Subcutaneous abdominal adipose tissue (tissue), 5 donors: Measurements from ENCODE around the gene ZNF365.
"Not testable (repeated sequence)": the region's sequence is repeated elsewhere in the genome, so short reads cannot be mapped to it uniquely, and the experiment has no call there.

Experiments
- H3K27ac ChIP-seq: one replicate; pipeline ENCODE4 v1.7.0; 2013; ENCODE audit warnings: low read depth, mild to moderate bottlenecking, inconsistent platforms, low read length, moderate library complexity
- H3K27me3 ChIP-seq, 5 donors: one replicate each; pipeline ENCODE4 v1.7.0; 2013; ENCODE audit warnings: low read length in 5 of 5, inconsistent platforms in 1 of 5; ENCODE audit not compliant: control insufficient read depth in 5 of 5, insufficient read depth in 4 of 5
- H3K36me3 ChIP-seq, 5 donors: one replicate each; pipeline ENCODE4 v1.7.0; 2013; ENCODE audit warnings: low read length in 5 of 5; ENCODE audit not compliant: control insufficient read depth in 5 of 5, insufficient read depth in 5 of 5
- H3K4me1 ChIP-seq, 5 donors: one replicate each; pipeline ENCODE4 v1.7.0; 2013; ENCODE audit warnings: low read length in 5 of 5, mild to moderate bottlenecking in 3 of 5, moderate library complexity in 1 of 5; ENCODE audit not compliant: control insufficient read depth in 5 of 5, insufficient read depth in 5 of 5
- H3K4me3 ChIP-seq, 5 donors: one replicate each; pipeline ENCODE4 v1.7.0; 2013; ENCODE audit warnings: low read length in 5 of 5, low read depth in 1 of 5
- H3K9ac ChIP-seq, 5 donors: one replicate each; pipeline ENCODE4 v1.7.0; 2013; ENCODE audit warnings: low read length in 5 of 5, mild to moderate bottlenecking in 4 of 5, moderate library complexity in 3 of 5
- H3K9me3 ChIP-seq, 5 donors: one replicate each; pipeline ENCODE4 v1.7.0; 2013; ENCODE audit warnings: low read length in 5 of 5; ENCODE audit not compliant: control insufficient read depth in 5 of 5
- donor health status: healthy.
- donor health status: healthy.
- donor health status: healthy.
- donor health status: healthy.
- donor health status: healthy.

Gene ZNF365

GRCh38 chr10:62386356-62387320 is 12.5 kb downstream of the ZNF365 start:
- Histone ChIP-seq H3K4me3 (no peak overlapping the region), H3K27ac (no peak overlapping the region), H3K9me3 (no peaks in the 10 kb centered on the region), H3K27me3 (no peaks in the 10 kb centered on the region), H3K36me3 (no peaks in the 10 kb centered on the region), H3K4me1 (no peaks in the 10 kb centered on the region), H3K9ac (no peak overlapping the region)

- no peak overlapping the region for H3K27ac ChIP-seq
- H3K27me3 ChIP-seq = no peaks in the 10 kb centered on the region
- no peak overlapping the region for H3K9ac ChIP-seq
Measured at GRCh38 chr10:62388328-62388727, 14.2 kb downstream of the ZNF365 start.

DNA sequence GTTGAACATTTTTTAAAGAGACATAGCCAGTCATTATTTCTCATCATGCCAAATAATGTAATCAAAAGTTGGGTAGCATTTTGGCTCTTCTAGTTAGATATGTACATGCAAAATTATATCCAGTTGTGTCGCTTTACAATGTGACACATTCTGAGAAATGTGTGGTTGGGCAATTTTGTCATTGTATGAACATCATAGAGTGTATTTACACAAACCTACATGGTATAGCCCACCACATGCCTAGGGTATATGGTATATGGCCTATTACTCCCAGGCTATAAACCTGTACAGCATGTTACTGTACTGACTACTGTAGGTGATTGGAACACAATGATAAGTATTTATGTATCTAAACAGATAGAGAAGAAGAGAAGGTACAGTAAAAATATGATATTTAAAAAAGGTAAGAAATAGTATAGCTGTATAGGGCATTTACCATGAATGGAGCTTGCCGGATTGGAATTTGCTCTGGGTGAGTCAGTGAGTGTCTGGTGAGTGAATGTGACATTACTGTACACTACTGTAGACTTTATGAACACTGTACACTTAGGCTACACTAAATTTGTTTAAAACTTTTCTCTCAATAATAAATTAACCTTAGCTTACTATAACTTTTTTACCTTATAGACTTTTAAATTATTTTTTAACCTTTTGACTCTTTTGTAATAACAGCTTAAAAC is 16.5 kb downstream of the ZNF365 start:
- H3K9ac ChIP-seq = no peak overlapping the region
- H3K36me3 ChIP-seq = no peaks in the 10 kb centered on the region
- no peak overlapping the region for H3K4me3 ChIP-seq
- H3K4me1 ChIP-seq = no peaks in the 10 kb centered on the region
- H3K27ac ChIP-seq = no peak overlapping the region
- H3K27me3 ChIP-seq = no peaks in the 10 kb centered on the region
- H3K9me3 ChIP-seq = no peaks in the 10 kb centered on the region

More at GRCh38 chr10:62388328-62388727, 14.2 kb downstream of the ZNF365 start:
- H3K4me3 ChIP-seq = no peak overlapping the region
- H3K4me1 ChIP-seq = no peaks in the 10 kb centered on the region
- no peaks in the 10 kb centered on the region for H3K9me3 ChIP-seq
- no peaks in the 10 kb centered on the region for H3K36me3 ChIP-seq

- Histone ChIP-seq H3K36me3 (no peaks in the 10 kb centered on the region), H3K4me1 (no peaks in the 10 kb centered on the region), H3K27me3 (no peaks in the 10 kb centered on the region), H3K4me3 (no peak overlapping the region), H3K27ac (no peak overlapping the region), H3K9me3 (no peaks in the 10 kb centered on the region), H3K9ac (no peak overlapping the region)
Measured at GRCh38 chr10:62393237-62393636, 19.1 kb downstream of the ZNF365 start.

DNA sequence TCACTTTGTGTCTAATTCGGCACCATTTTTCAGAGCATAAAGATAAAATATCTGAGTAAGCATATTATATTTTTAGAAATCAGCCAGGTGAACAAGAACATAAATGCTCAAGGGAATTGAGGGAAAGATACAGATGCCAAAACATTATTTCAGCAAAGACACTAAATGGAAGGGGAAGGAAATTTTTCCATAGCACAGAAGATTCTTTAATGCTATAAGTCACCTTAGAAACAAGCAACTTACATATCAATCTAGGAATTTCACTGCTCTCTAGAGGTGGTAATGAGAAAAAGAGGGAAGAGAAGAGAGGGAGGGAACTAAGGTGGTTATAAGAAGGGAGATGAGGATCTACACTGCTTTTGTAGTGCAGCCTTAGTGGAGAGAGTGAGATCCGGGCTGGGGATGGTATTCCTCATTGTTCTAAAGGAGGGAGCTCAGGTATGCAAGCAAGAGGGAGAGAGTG is 20.4 kb downstream of the ZNF365 start:
- Histone ChIP-seq H3K9ac (no peak overlapping the region), H3K27me3 (no peaks in the 10 kb centered on the region), H3K36me3 (no peaks in the 10 kb centered on the region), H3K4me3 (no peak overlapping the region), H3K4me1 (no peaks in the 10 kb centered on the region), H3K9me3 (no peaks in the 10 kb centered on the region), H3K27ac (no peak overlapping the region)

GRCh38 chr10:62395892-62396291 is 21.7 kb downstream of the ZNF365 start:
- no peak overlapping the region for H3K27ac ChIP-seq
- no peaks in the 10 kb centered on the region for H3K27me3 ChIP-seq
- no peaks in the 10 kb centered on the region for H3K36me3 ChIP-seq
- H3K4me1 ChIP-seq = no peaks in the 10 kb centered on the region
- H3K9ac ChIP-seq = no peak overlapping the region
- no peaks in the 10 kb centered on the region for H3K9me3 ChIP-seq
- no peak overlapping the region for H3K4me3 ChIP-seq

DNA sequence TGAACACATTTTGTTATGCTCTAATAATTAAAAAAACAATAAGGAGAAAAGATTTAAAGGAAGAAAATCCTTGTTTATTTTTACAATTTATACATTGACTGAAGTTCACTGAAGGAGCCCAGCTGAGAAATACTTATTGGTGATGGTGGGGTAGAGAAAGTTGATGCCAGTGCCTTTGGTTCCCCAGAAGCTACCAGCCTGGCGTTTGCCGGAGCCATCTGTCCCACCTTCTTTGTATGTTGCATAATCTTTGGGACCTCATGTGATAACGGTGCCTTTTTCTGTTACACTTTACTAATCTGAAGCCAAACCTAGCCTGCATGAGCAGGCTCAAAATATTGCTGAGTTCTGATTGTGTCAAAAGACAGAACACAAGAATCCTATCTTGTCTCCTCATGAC is 22.7 kb downstream of the ZNF365 start:
- no peaks in the 10 kb centered on the region for H3K36me3 ChIP-seq
- H3K4me3 ChIP-seq = no peak overlapping the region
- H3K27ac ChIP-seq = no peak overlapping the region

DNA sequence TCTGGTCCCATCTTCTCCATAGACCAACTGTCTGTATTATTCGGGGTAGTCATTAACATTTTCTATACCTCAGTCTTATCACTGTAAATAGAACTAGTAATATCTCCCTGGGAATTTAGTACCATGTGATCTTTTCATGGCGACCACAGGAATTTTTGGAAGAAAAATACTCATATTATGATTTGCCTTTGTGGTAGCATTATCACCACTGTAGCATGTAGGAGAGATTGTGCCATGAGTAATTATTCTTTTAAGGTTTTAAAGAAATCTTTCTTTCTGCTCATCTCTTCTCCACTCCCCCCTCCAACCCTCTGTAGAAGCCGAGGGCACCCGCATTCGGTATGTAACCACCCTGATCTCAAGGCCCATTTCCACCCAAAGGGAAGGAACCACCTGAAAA is 25.0 kb downstream of the ZNF365 start:
- H3K27me3 ChIP-seq = no peaks in the 10 kb centered on the region
- no peaks in the 10 kb centered on the region for H3K9me3 ChIP-seq
- no peak overlapping the region for H3K27ac ChIP-seq
- H3K4me3 ChIP-seq = no peak overlapping the region
- no peaks in the 10 kb centered on the region for H3K36me3 ChIP-seq
- H3K9ac ChIP-seq = no peak overlapping the region
- no peaks in the 10 kb centered on the region for H3K4me1 ChIP-seq

More for the DNA sequence above, 22.7 kb downstream of the ZNF365 start:
- Histone ChIP-seq H3K27me3 (no peaks in the 10 kb centered on the region), H3K9ac (no peak overlapping the region), H3K9me3 (no peaks in the 10 kb centered on the region), H3K4me1 (no peaks in the 10 kb centered on the region)

DNA sequence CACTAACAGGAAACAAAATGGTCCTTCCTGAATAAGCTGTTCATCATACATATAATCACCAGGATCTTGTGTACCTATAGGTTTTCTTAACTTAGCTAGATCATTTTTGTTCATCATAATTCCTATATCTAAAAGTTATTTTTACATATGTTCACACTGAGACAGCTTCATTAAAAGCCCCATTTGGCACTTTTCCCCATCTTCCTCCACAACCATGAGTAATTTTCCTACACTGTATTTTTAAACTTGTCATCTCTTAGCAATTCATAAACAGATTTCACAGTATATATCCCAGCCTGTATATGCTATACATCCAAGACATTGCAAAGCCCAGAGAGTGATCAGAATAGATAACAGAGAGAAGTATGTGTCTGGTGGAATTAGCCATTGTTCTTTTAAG is 28.3 kb downstream of the ZNF365 start:
- Histone ChIP-seq H3K36me3 (no peaks in the 10 kb centered on the region), H3K9me3 (peaks cover under 1 to 10% (median 5%) of the 10 kb centered on the region in 5 donors), H3K27ac (no peak overlapping the region), H3K4me1 (no peaks in the 10 kb centered on the region), H3K27me3 (no peaks in the 10 kb centered on the region), H3K4me3 (no peak overlapping the region), H3K9ac (no peak overlapping the region)

DNA sequence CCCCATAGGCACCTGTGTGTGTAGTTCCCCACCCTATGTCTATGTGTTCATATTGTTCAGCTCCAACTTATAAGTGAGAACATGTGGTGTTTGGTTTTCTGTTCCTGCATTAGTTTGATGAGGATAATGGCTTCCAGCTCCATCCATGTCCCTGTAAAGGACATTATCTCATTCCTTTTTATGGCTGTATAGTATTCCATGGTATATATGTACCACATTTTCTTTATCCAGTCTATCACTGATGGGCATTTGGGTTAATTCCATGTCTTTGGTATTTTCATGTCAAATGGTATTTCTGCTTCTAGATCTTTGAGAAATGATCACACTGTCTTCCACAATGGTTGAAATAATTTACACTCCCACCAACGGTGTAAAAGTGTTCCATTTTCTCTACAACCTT is 36.4 kb downstream of the ZNF365 start:
- H3K36me3 ChIP-seq, H3K4me3 ChIP-seq, H3K27ac ChIP-seq, H3K4me1 ChIP-seq, H3K27me3 ChIP-seq, H3K9ac ChIP-seq: not testable (repeated sequence)
- H3K9me3 ChIP-seq = peaks cover 11 to 23% (median 19%) of the 10 kb centered on the region in 5 donors
